ENCODE data around the gene ZRANB1.

DNA sequence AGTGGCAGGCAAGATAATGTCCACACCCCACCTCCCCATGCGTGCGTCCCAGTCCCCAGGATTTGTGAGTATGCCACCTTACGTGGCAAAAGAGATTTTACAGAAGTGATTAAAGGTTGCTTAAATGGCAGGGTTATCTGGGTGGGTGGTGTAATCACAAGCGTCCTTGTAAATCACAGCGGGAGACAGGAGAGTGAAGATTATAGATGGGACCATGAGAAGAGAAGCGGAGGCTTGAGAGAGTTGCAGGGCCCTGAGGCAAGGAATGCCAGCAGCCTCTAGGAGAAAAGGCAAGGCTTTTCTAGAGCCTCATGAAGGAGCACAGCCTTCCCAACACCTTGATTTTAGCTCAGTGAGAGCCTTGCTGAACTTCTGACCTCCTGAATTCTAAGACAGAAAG lies 10.2 kb downstream of the ZRANB1 start:
- TF ChIP-seq CTCF (conservative IDR thresholded peaks at IDR 0.05) (no peak), ZFX (IDR thresholded peaks at IDR 0.05) (no peak)

Measured in C4-2B (cell line).